SU-DHL-6 (cell line): Measurements from ENCODE around the gene ANKRD18B.
"Not testable (repeated sequence)": the region's sequence is repeated elsewhere in the genome, so short reads cannot be mapped to it uniquely, and the experiment has no call there.

Source experiments
- H2AFZ ChIP-seq: fragments of 200-600 bp; sonication (generic); 2 replicates; pipeline ENCODE4 v1.6.1; 2014; ENCODE audit warnings: low read depth, mild to moderate bottlenecking, moderate library complexity, mixed read lengths, antibody characterized with exemption, low read length; ENCODE audit not compliant: severe bottlenecking
- H3F3A ChIP-seq: fragments of 200-600 bp; shearing (Covaris generic); 2 replicates; pipeline ENCODE4 v1.6.0; 2016; ENCODE audit warnings: antibody characterized with exemption, mild to moderate bottlenecking; ENCODE audit not compliant: insufficient read depth
- H3K27ac ChIP-seq: fragments of 200-600 bp; sonication (generic); 2 replicates; pipeline ENCODE4 v1.5.1; 2016; ENCODE audit warnings: low read depth, mild to moderate bottlenecking, low read length, moderate library complexity, mixed read lengths
- H3K27me3 ChIP-seq: fragments of 200-600 bp; sonication (generic), shearing (Covaris generic); 2 replicates; pipeline ENCODE4 v1.6.0; 2014; ENCODE audit warnings: mild to moderate bottlenecking, low read length
- H3K36me3 ChIP-seq: fragments of 200-600 bp; sonication (generic); 2 replicates; pipeline ENCODE4 v1.6.1; 2014; ENCODE audit warnings: mild to moderate bottlenecking, low read length, mixed read lengths
- H3K4me2 ChIP-seq: fragments of 300-600, 200-600 bp; shearing (Covaris generic), sonication (generic); 2 replicates; pipeline ENCODE4 v1.6.0; 2014; ENCODE audit warnings: low read length, low read depth, mild to moderate bottlenecking; ENCODE audit not compliant: poor library complexity, severe bottlenecking
- H3K4me3 ChIP-seq: fragments of 200-600 bp; sonication (generic); 2 replicates; pipeline ENCODE4 v1.5.1; 2014; ENCODE audit warnings: antibody characterized with exemption, low read length, mild to moderate bottlenecking, mixed read lengths; ENCODE audit not compliant: insufficient read depth, poor library complexity, severe bottlenecking
- H3K79me2 ChIP-seq: fragments of 200-600 bp; sonication (generic); 2 replicates; pipeline ENCODE4 v1.6.1; 2014; ENCODE audit warnings: mild to moderate bottlenecking, low read length, moderate library complexity; ENCODE audit not compliant: insufficient read depth
- H3K9ac ChIP-seq: fragments of 200-600 bp; sonication (generic); 2 replicates; pipeline ENCODE4 v1.7.0; 2014; ENCODE audit warnings: mild to moderate bottlenecking, low read length
- H3K9me2 ChIP-seq: fragments of 200-600 bp; sonication (generic); replicated peaks from 2 replicates; pipeline ENCODE4 v1.6.1; 2014; ENCODE audit warnings: low read length; ENCODE audit not compliant: insufficient read depth
- H3K9me3 ChIP-seq: fragments of 200-600 bp; sonication (generic); 2 replicates; pipeline ENCODE4 v1.6.1; 2014; ENCODE audit warnings: low read length, mixed read lengths; ENCODE audit not compliant: insufficient read depth
- H4K20me1 ChIP-seq: fragments of 200-600 bp; sonication (generic); 2 replicates; pipeline ENCODE4 v1.6.1; 2014; ENCODE audit warnings: low read depth, mild to moderate bottlenecking, antibody characterized with exemption, low read length, moderate library complexity, mixed read lengths
- EZH2phosphoT487 ChIP-seq: fragments of 200-600 bp; sonication (generic), shearing (Covaris generic); conservative IDR thresholded peaks from 2 replicates; pipeline ENCODE4 v1.6.1; 2018; ENCODE audit warnings: mild to moderate bottlenecking, antibody characterized with exemption, low read length, moderate library complexity, mixed read lengths
- TF ChIP-seq, protein P1 (sequence below): fragments of 200-600 bp; sonication (generic); IDR thresholded peaks from one replicate; pipeline ENCODE4 v1.5.1; 2017; ENCODE audit warnings: antibody characterized with exemption, mild to moderate bottlenecking, low read length, moderate library complexity; ENCODE audit not compliant: insufficient read depth, poor library complexity, severe bottlenecking

The ANKRD18B gene

DNA sequence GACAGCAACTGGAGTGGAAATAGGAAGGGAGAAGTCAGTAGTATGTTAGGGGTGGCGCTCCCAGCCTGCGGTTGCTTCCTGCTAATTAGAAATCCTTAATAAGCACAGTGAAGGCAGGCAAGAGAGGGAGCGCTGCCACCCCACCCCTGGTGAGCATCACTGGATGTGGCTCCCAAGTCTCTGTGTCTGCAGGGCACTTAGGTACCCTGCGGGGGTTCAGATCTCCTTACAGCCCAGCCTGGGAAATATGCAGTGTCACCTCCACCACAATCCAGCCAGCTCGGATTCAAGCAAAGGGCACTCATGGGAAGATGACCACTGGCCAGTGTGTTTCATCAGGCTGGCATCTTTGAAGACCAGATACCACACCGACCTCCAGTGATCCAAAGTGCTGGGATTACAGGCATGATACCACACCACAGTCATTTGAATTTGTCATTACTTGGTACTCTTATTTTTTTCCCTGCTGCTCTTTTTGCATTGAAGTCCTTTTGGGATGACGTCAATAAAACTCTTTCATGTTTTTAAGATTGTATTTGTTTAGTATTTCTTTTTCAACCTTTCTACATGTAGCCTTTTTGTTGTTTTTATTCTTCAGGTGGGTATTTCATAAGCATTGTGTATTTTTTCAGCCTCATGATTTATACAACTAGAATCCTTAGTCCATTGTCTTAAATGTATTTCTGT is 90.1 kb downstream of the ANKRD18B start:
- Histone ChIP-seq H3K4me3 (no peak overlapping the region), H3K9ac (no peak overlapping the region), H3K36me3 (no peaks in the 10 kb centered on the region), H3K9me3 (no peaks in the 10 kb centered on the region), H3F3A (no peaks in the 10 kb centered on the region), H4K20me1 (no peaks in the 10 kb centered on the region), H3K27me3 (no peaks in the 10 kb centered on the region), H3K9me2 (no peaks in the 10 kb centered on the region), H3K79me2 (no peaks in the 10 kb centered on the region), H2AFZ (no peak overlapping the region), H3K27ac (no peak overlapping the region), H3K4me2 (no peak overlapping the region)
- no peak for TF ChIP-seq EZH2phosphoT487
- TF ChIP-seq, protein P1, sequence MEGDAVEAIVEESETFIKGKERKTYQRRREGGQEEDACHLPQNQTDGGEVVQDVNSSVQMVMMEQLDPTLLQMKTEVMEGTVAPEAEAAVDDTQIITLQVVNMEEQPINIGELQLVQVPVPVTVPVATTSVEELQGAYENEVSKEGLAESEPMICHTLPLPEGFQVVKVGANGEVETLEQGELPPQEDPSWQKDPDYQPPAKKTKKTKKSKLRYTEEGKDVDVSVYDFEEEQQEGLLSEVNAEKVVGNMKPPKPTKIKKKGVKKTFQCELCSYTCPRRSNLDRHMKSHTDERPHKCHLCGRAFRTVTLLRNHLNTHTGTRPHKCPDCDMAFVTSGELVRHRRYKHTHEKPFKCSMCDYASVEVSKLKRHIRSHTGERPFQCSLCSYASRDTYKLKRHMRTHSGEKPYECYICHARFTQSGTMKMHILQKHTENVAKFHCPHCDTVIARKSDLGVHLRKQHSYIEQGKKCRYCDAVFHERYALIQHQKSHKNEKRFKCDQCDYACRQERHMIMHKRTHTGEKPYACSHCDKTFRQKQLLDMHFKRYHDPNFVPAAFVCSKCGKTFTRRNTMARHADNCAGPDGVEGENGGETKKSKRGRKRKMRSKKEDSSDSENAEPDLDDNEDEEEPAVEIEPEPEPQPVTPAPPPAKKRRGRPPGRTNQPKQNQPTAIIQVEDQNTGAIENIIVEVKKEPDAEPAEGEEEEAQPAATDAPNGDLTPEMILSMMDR = no peak

GRCh38 chr9:33618370-33618769 is 94.3 kb downstream of the ANKRD18B start:
- not testable (repeated sequence) for H3K9me2 ChIP-seq, H3K4me2 ChIP-seq, H3F3A ChIP-seq, H3K36me3 ChIP-seq, H2AFZ ChIP-seq, H4K20me1 ChIP-seq, H3K27me3 ChIP-seq, H3K9me3 ChIP-seq, H3K4me3 ChIP-seq, H3K27ac ChIP-seq, H3K79me2 ChIP-seq, H3K9ac ChIP-seq

DNA sequence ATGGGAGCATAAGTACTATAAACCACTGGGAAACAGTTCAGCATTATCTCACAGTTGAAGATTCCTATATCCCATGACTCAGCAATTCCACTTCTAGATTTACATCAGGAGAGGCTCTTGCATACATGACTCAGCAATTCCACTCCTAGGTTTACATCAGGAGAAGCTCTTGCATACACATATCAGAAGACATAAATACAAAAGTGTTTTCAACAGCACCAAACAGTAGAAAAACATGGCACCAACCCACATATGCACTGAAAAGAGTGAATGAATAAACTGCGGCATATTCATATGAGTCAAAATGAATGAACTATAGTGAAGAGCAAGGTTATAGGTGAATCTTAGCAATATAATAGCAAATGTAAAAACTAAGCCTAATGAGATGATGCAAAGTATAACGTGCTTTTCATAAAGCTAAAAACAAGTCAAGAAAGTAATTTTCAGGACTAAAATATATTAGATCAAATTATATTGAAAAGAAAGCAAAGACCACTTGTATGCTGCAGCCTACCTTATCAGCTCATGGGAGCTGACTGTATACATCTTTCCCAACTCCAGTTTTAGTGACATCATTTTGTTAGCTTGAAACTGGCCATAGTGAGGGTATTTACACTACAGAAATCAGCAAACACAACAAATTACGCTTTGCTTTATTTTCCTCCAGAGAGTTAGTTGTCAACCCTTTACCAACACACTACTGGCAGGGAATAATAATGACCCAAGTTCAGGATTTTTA is 95.8 kb downstream of the ANKRD18B start:
- Histone ChIP-seq H3K4me2 (no peak overlapping the region), H3K27me3 (no peaks in the 10 kb centered on the region), H3F3A (no peaks in the 10 kb centered on the region), H2AFZ (no peak overlapping the region), H3K4me3 (no peak overlapping the region), H3K79me2 (no peaks in the 10 kb centered on the region), H4K20me1 (no peaks in the 10 kb centered on the region), H3K9me3 (no peaks in the 10 kb centered on the region), H3K27ac (no peak overlapping the region), H3K9ac (no peak overlapping the region), H3K36me3 (no peaks in the 10 kb centered on the region), H3K9me2 (no peaks in the 10 kb centered on the region)
- TF ChIP-seq EZH2phosphoT487 = 0 out of 2 replicates have a peak, but pooled peaks have one; percentile 55
- TF ChIP-seq, protein P1 = no peak

DNA sequence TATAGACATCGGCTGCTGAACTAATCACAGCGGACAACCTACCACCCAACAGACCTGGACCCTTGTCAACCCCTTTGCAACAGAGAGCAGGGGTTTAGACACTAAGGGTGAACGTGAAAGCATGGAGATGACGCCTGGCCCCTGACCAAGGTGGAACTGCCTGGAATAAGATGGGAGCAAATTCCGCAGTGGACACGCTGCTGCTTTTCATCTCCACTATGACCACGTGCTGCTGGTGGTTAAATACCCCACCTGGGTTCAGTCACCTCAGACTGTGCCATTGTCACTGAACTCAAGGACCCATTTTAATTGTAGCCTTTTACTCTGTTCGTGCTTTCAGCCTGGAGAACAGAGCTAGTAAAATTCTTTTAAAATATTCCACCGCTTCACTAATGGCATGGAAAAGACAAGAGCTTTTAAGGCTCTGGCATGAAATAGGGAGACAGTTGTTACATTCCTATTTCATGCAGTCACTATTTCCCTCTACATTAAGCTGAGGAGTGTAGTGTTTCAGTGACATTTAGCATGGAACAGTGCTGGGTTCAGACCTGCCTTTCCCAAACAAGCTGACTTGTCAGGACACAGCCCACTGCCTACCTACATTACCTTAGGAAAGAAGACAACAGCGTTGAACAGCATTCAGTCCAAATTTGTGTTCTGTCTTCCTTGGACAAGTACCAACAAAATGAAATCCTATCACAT is 96.8 kb downstream of the ANKRD18B start:
- Histone ChIP-seq H3K4me3 (no peak overlapping the region), H3K4me2 (no peak overlapping the region), H2AFZ (no peak overlapping the region), H3K27me3 (no peaks in the 10 kb centered on the region), H3K36me3 (no peaks in the 10 kb centered on the region), H3K9me2 (no peaks in the 10 kb centered on the region), H3F3A (no peaks in the 10 kb centered on the region), H3K79me2 (no peaks in the 10 kb centered on the region), H4K20me1 (no peaks in the 10 kb centered on the region), H3K9ac (no peak overlapping the region), H3K27ac (no peak overlapping the region), H3K9me3 (no peaks in the 10 kb centered on the region)
- TF ChIP-seq, protein P1 = no peak
- TF ChIP-seq EZH2phosphoT487 = no peak
